Measurements from ENCODE around the gene AP4B1.

DNA sequence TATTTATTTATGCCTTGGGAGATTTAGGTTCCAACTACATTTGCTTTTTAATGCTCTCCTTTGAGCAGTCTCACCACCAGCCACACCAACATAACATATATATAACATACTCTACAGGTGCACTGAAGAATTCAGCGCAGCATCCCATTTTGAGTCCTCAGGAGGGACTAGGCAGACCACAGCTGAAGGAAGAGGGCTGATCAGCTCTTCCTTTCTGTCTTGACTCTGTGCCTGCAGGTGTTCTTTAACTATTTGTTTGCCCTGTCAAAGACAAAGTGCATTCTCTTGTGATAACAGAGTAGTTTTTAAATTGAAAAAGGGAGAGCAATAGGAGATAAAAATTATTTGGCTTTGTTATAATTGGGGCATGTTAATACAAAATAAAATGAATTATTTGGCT lies 41.5 kb upstream of the AP4B1 start:
- TF ChIP-seq GLIS3 (CRISPR knock-in tag; IDR thresholded peaks at IDR 0.05) (no peak), RARB (CRISPR knock-in tag; IDR thresholded peaks at IDR 0.05) (no peak), SNAI2 (CRISPR knock-in tag; IDR thresholded peaks at IDR 0.05) (no peak), ZFP30 (CRISPR knock-in tag; IDR thresholded peaks at IDR 0.05) (no peak), ZFP3 (CRISPR knock-in tag; IDR thresholded peaks at IDR 0.05) (no peak), ARNTL (CRISPR knock-in tag; IDR thresholded peaks at IDR 0.05; ENCODE audit: borderline replicate concordance, low read depth) (no peak), CSDC2 (CRISPR knock-in tag; IDR thresholded peaks at IDR 0.05) (no peak)
- TF ChIP-seq, protein P1, sequence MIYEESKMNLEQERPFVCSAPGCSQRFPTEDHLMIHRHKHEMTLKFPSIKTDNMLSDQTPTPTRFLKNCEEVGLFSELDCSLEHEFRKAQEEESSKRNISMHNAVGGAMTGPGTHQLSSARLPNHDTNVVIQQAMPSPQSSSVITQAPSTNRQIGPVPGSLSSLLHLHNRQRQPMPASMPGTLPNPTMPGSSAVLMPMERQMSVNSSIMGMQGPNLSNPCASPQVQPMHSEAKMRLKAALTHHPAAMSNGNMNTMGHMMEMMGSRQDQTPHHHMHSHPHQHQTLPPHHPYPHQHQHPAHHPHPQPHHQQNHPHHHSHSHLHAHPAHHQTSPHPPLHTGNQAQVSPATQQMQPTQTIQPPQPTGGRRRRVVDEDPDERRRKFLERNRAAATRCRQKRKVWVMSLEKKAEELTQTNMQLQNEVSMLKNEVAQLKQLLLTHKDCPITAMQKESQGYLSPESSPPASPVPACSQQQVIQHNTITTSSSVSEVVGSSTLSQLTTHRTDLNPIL (CRISPR knock-in tag; IDR thresholded peaks at IDR 0.05; ENCODE audit: low read depth): no peak
- TF ChIP-seq, protein P2, sequence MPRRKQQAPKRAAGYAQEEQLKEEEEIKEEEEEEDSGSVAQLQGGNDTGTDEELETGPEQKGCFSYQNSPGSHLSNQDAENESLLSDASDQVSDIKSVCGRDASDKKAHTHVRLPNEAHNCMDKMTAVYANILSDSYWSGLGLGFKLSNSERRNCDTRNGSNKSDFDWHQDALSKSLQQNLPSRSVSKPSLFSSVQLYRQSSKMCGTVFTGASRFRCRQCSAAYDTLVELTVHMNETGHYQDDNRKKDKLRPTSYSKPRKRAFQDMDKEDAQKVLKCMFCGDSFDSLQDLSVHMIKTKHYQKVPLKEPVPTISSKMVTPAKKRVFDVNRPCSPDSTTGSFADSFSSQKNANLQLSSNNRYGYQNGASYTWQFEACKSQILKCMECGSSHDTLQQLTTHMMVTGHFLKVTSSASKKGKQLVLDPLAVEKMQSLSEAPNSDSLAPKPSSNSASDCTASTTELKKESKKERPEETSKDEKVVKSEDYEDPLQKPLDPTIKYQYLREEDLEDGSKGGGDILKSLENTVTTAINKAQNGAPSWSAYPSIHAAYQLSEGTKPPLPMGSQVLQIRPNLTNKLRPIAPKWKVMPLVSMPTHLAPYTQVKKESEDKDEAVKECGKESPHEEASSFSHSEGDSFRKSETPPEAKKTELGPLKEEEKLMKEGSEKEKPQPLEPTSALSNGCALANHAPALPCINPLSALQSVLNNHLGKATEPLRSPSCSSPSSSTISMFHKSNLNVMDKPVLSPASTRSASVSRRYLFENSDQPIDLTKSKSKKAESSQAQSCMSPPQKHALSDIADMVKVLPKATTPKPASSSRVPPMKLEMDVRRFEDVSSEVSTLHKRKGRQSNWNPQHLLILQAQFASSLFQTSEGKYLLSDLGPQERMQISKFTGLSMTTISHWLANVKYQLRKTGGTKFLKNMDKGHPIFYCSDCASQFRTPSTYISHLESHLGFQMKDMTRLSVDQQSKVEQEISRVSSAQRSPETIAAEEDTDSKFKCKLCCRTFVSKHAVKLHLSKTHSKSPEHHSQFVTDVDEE (CRISPR knock-in tag; IDR thresholded peaks at IDR 0.05): no peak
- TF ChIP-seq, protein P3, sequence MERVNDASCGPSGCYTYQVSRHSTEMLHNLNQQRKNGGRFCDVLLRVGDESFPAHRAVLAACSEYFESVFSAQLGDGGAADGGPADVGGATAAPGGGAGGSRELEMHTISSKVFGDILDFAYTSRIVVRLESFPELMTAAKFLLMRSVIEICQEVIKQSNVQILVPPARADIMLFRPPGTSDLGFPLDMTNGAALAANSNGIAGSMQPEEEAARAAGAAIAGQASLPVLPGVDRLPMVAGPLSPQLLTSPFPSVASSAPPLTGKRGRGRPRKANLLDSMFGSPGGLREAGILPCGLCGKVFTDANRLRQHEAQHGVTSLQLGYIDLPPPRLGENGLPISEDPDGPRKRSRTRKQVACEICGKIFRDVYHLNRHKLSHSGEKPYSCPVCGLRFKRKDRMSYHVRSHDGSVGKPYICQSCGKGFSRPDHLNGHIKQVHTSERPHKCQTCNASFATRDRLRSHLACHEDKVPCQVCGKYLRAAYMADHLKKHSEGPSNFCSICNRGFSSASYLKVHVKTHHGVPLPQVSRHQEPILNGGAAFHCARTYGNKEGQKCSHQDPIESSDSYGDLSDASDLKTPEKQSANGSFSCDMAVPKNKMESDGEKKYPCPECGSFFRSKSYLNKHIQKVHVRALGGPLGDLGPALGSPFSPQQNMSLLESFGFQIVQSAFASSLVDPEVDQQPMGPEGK (CRISPR knock-in tag; IDR thresholded peaks at IDR 0.05; ENCODE audit: borderline replicate concordance): no peak

Measured in SK-N-SH treated with all-trans-retinoic acid at 6 μM for 48 hours (cell line).